Activated naive CD8-positive, alpha-beta T cell treated with anti-CD3 and anti-CD28 coated beads, Interleukin-2, amount 50 U/mL, for 24 hours (primary cell): ENCODE measurements around the gene TTN.
"Not testable (repeated sequence)": the region's sequence is repeated elsewhere in the genome, so short reads cannot be mapped to it uniquely, and the experiment has no call there.

ENCODE experiments used
- ATAC-seq: fragments of 150-1000 bp; cut with Tn5 transposase; one replicate; pipeline ENCODE4 v1.10.0; 2021
- DNase-seq: peaks from one replicate; pipeline ENCODE4 v3.0.0; 2021
- H3K27ac Mint-ChIP-seq: one replicate; pipeline ENCODE4 v1.8.0; 2021; ENCODE audit warnings: mild to moderate bottlenecking, mixed read lengths
- H3K27me3 Mint-ChIP-seq: one replicate; pipeline ENCODE4 v1.8.0; 2021; ENCODE audit warnings: mixed read lengths
- H3K36me3 Mint-ChIP-seq: one replicate; pipeline ENCODE4 v1.8.0; 2021; ENCODE audit warnings: low read depth, mixed read lengths
- H3K4me1 Mint-ChIP-seq: one replicate; pipeline ENCODE4 v1.8.0; 2021; ENCODE audit warnings: mixed read lengths
- H3K4me3 Mint-ChIP-seq: one replicate; pipeline ENCODE4 v1.8.0; 2021; ENCODE audit warnings: mild to moderate bottlenecking, moderate library complexity, mixed read lengths
- H3K9me3 Mint-ChIP-seq: one replicate; pipeline ENCODE4 v1.8.0; 2021; ENCODE audit warnings: mixed read lengths

TTN gene

GRCh38 chr2:178689808-178690207 is 117.4 kb downstream of the TTN start:
- Mint-ChIP-seq H3K27ac (no peak overlapping the region), H3K27me3 (no peaks in the 10 kb centered on the region), H3K4me1 (no peaks in the 10 kb centered on the region), H3K36me3 (peaks cover 3% of the 10 kb centered on the region), H3K4me3 (no peak overlapping the region), H3K9me3 (no peaks in the 10 kb centered on the region)
- ATAC-seq (no peak), DNase-seq (no peak)

DNA sequence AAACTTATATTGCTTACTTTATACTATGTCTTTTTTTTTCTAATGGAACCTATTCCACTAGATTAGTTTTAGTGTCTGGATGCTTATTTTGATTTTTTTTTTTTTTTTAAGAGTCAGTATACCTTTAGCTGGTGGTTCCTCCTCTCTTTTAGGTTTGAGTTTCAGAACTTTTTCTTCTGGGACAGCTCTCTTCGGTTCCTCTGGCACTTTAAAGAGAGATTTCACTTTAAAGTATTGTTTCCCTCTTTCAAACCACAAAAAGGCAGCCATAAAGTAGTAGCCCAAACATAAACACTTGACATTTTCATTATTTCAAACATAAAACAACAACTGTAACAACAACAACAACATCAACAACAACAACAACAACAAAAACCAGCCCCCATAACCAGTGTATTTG is 123.3 kb downstream of the TTN start:
- Mint-ChIP-seq H3K9me3 (no peaks in the 10 kb centered on the region), H3K36me3 (peaks cover 10% of the 10 kb centered on the region), H3K4me1 (no peaks in the 10 kb centered on the region), H3K27ac (no peak overlapping the region), H3K27me3 (no peaks in the 10 kb centered on the region), H3K4me3 (no peak overlapping the region)
- no peak for DNase-seq
- no peak for ATAC-seq

- H3K36me3 Mint-ChIP-seq = peaks cover 12% of the 10 kb centered on the region
Observed at GRCh38 chr2:178681081-178681480, 126.1 kb downstream of the TTN start.

GRCh38 chr2:178679891-178680290 is 127.3 kb downstream of the TTN start:
- no peak for DNase-seq
- no peaks in the 10 kb centered on the region for H3K27me3 Mint-ChIP-seq
- no peak overlapping the region for H3K4me3 Mint-ChIP-seq
- H3K9me3 Mint-ChIP-seq = peaks cover 3% of the 10 kb centered on the region
- peaks cover 12% of the 10 kb centered on the region for H3K36me3 Mint-ChIP-seq
- no peak overlapping the region for H3K27ac Mint-ChIP-seq
- no peak for ATAC-seq
- H3K4me1 Mint-ChIP-seq = peaks cover 2% of the 10 kb centered on the region

More at GRCh38 chr2:178681081-178681480, 126.1 kb downstream of the TTN start:
- DNase-seq (no peak), ATAC-seq (no peak)
- H3K27ac Mint-ChIP-seq = no peak overlapping the region
- peaks cover 2% of the 10 kb centered on the region for H3K4me1 Mint-ChIP-seq
- H3K27me3 Mint-ChIP-seq = no peaks in the 10 kb centered on the region
- H3K9me3 Mint-ChIP-seq = peaks cover 3% of the 10 kb centered on the region
- H3K4me3 Mint-ChIP-seq = no peak overlapping the region

DNA sequence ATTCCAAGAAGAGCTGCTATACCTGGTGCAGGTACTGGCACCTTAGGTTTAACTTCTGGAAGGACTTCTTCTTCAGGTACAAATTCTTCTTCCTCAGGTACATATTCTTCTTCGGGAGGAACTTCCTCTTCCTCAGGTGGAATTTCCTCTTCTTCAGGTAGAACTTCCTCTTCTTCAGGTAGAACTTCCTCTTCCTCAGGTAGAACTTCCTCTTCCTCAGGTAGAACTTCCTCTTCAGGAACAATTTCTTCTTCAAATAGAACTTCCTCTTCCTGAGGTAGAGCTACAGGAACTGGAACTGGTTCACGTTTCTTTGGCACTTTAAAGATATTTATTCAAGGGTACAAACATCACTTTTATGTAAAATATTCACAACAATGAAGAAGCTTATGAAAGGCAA is 129.6 kb downstream of the TTN start:
- Mint-ChIP-seq H3K9me3 (peaks cover 3% of the 10 kb centered on the region), H3K27me3 (no peaks in the 10 kb centered on the region), H3K36me3 (peaks cover 11% of the 10 kb centered on the region), H3K4me1 (peaks cover 2% of the 10 kb centered on the region), H3K27ac (no peak overlapping the region), H3K4me3 (no peak overlapping the region)
- ATAC-seq = no peak
- no peak for DNase-seq

- Mint-ChIP-seq H3K27me3 (no peaks in the 10 kb centered on the region), H3K36me3 (peaks cover 6% of the 10 kb centered on the region), H3K9me3 (peaks cover 3% of the 10 kb centered on the region), H3K4me3 (no peak overlapping the region), H3K27ac (no peak overlapping the region), H3K4me1 (peaks cover 2% of the 10 kb centered on the region)
- no peak for ATAC-seq
- DNase-seq = no peak
Observed at GRCh38 chr2:178676046-178676445, 131.2 kb downstream of the TTN start.

GRCh38 chr2:178674122-178674521 is 133.1 kb downstream of the TTN start:
- no peaks in the 10 kb centered on the region for H3K27me3 Mint-ChIP-seq
- H3K27ac Mint-ChIP-seq = no peak overlapping the region
- ATAC-seq (no peak), DNase-seq (no peak)
- H3K4me1 Mint-ChIP-seq = peaks cover 2% of the 10 kb centered on the region
- peaks cover 4% of the 10 kb centered on the region for H3K36me3 Mint-ChIP-seq
- H3K9me3 Mint-ChIP-seq = peaks cover 3% of the 10 kb centered on the region
- H3K4me3 Mint-ChIP-seq = no peak overlapping the region

GRCh38 chr2:178666458-178666857 is 140.8 kb downstream of the TTN start:
- Mint-ChIP-seq H3K36me3 (no peaks in the 10 kb centered on the region), H3K27me3 (no peaks in the 10 kb centered on the region), H3K9me3 (no peaks in the 10 kb centered on the region), H3K4me3 (no peak overlapping the region), H3K27ac (no peak overlapping the region), H3K4me1 (no peaks in the 10 kb centered on the region)
- ATAC-seq (no peak), DNase-seq (no peak)

DNA sequence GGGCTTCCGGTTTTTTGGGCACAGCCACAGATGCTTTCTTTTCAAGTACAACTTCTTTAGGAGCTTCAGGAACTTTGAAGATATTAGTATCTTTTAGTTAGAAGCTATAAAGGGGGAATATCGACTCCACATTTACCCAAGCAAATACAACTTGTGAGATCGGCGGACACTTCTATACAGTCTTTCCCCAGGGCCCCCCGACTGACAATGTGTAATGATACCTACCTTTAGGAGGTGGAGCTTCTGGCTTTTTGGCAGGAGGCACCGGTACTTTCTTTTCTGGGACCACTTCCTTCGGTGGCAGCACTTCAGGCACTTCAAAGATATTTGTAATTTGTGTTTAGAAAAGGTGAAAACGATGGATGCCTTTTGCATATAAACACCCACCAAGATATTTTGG is 148.7 kb downstream of the TTN start:
- H3K36me3 Mint-ChIP-seq, H3K9me3 Mint-ChIP-seq, H3K27me3 Mint-ChIP-seq, DNase-seq, H3K4me1 Mint-ChIP-seq, H3K27ac Mint-ChIP-seq, ATAC-seq, H3K4me3 Mint-ChIP-seq: not testable (repeated sequence)

DNA sequence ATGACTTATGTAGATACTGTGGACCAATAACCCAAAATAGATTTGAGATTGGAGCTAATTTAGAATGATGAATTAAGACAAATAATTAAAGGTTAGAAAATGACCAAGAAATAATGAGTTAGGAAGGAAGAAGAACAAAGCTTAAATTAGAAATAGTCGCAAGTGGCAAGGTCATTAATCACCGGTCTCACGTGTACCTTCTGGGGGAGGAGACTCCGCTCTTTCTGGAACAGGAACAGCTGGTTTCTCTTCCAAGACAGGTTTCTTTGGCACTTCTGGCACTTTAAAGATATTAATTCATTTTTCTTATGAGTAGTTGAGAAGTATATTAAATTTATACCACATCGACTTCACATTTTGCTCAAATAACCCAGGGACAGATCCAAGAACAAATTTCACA is 156.7 kb downstream of the TTN start:
- H3K4me3 Mint-ChIP-seq = no peak overlapping the region
- no peaks in the 10 kb centered on the region for H3K4me1 Mint-ChIP-seq
- DNase-seq = no peak
- no peak for ATAC-seq
- no peak overlapping the region for H3K27ac Mint-ChIP-seq
- no peaks in the 10 kb centered on the region for H3K27me3 Mint-ChIP-seq
- no peaks in the 10 kb centered on the region for H3K9me3 Mint-ChIP-seq
- peaks cover 6% of the 10 kb centered on the region for H3K36me3 Mint-ChIP-seq

DNA sequence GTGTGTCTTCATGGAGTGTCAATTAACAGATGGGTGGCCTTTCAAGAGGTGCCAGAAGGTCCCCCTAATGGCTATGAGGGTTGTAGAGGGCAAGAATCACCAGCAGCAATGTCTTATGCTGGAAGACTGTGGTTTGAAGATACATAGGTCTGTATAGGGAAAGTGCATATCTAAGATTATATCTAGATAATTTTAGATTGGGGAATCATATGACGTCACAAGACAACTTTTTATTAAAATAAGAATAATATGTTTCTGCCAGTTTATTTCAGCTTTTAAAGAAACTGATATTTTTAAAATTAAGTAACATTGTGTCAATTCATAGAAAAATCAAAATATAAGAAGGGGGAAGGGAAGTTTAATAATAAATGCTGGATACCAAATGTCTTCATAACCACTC is 162.3 kb downstream of the TTN start:
- no peak overlapping the region for H3K4me3 Mint-ChIP-seq
- ATAC-seq = no peak
- H3K36me3 Mint-ChIP-seq = peaks cover 3% of the 10 kb centered on the region
- no peak for DNase-seq
- H3K9me3 Mint-ChIP-seq = no peaks in the 10 kb centered on the region
- H3K27ac Mint-ChIP-seq = no peak overlapping the region
- no peaks in the 10 kb centered on the region for H3K27me3 Mint-ChIP-seq
- no peaks in the 10 kb centered on the region for H3K4me1 Mint-ChIP-seq

DNA sequence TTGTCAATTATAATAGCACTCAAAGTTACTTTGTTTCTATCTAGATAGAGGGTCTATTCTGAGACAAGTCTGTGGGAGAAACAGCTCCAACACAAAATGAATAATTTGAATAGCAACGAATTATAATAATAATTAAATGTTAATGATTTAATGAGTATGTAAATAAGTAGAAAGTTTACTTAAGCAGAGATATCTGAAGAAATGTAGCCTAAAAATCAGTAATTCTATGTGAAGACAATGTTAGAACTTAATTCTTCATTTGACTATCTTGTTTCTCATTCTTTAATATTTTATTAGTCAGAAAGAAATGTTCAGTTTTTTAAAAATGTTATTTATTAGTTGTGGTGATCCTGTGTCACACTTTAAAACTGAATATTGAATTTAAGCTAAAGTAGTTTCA is 165.7 kb downstream of the TTN start:
- no peaks in the 10 kb centered on the region for H3K27me3 Mint-ChIP-seq

GRCh38 chr2:178635897-178636296 is 171.3 kb downstream of the TTN start:
- no peak overlapping the region for H3K4me3 Mint-ChIP-seq
- no peak overlapping the region for H3K27ac Mint-ChIP-seq
- no peaks in the 10 kb centered on the region for H3K27me3 Mint-ChIP-seq
- H3K36me3 Mint-ChIP-seq = peaks cover 6% of the 10 kb centered on the region
- no peaks in the 10 kb centered on the region for H3K9me3 Mint-ChIP-seq
- ATAC-seq (no peak), DNase-seq (no peak)
- no peaks in the 10 kb centered on the region for H3K4me1 Mint-ChIP-seq

More for the DNA sequence above, 165.7 kb downstream of the TTN start:
- ATAC-seq (no peak), DNase-seq (no peak)
- Mint-ChIP-seq H3K4me3 (no peak overlapping the region), H3K36me3 (no peaks in the 10 kb centered on the region), H3K27ac (no peak overlapping the region), H3K9me3 (no peaks in the 10 kb centered on the region), H3K4me1 (no peaks in the 10 kb centered on the region)

DNA sequence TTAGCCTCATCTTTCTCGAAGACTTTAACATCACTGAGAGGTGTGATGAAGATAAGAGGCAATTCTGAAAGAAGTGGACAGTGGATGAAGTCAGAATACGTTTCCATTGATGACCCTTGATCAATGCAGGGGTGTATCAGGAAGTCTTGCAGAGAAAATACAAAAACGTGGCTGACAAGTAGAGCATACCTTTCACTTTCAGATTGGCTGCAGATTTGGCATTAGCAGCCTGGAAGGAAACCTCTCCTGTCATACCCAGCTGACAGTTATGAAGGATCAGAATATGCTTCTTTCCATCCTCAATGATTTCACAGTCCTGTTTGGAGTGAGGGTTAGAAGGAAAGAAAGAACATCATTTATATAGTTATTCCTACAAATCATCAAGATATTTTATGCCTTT is 174.5 kb downstream of the TTN start:
- no peak overlapping the region for H3K27ac Mint-ChIP-seq
- H3K9me3 Mint-ChIP-seq = no peaks in the 10 kb centered on the region
- DNase-seq = no peak
- H3K27me3 Mint-ChIP-seq = no peaks in the 10 kb centered on the region
- no peaks in the 10 kb centered on the region for H3K4me1 Mint-ChIP-seq
- H3K36me3 Mint-ChIP-seq = peaks cover 9% of the 10 kb centered on the region
- no peak for ATAC-seq
- no peak overlapping the region for H3K4me3 Mint-ChIP-seq

GRCh38 chr2:178630581-178630980 is 176.6 kb downstream of the TTN start:
- Mint-ChIP-seq H3K27me3 (no peaks in the 10 kb centered on the region), H3K9me3 (no peaks in the 10 kb centered on the region), H3K27ac (no peak overlapping the region), H3K4me1 (no peaks in the 10 kb centered on the region), H3K36me3 (peaks cover 9% of the 10 kb centered on the region), H3K4me3 (no peak overlapping the region)
- DNase-seq (no peak), ATAC-seq (no peak)

DNA sequence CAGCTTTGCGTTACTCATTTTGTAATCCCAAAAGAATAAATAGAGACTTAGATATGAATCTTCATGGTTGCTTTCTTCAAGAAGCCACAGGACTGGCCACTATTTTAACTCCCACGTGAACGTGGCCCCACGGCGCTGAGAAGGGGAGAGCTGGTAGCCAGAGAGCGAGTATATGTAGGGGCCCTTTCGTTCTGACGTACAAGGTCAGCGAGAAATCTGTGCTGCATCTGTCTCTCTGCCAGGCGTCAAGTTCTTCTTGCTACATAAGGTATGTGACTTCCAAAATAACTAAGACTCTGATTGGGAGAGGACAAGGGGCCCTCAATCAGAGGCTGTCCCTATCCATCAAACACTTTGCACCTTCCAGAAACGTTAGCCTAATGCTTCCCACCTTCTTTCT is 177.8 kb downstream of the TTN start:
- ATAC-seq (no peak), DNase-seq (no peak)
- H3K27me3 Mint-ChIP-seq = no peaks in the 10 kb centered on the region
- H3K9me3 Mint-ChIP-seq = no peaks in the 10 kb centered on the region
- H3K4me1 Mint-ChIP-seq = no peaks in the 10 kb centered on the region
- no peak overlapping the region for H3K27ac Mint-ChIP-seq
- peaks cover 9% of the 10 kb centered on the region for H3K36me3 Mint-ChIP-seq
- H3K4me3 Mint-ChIP-seq = no peak overlapping the region
